OCI-LY7 (cell line): ENCODE measurements around the gene ZHX3. TPM values are rescaled to one million over a fixed set of nuclear protein-coding genes. Genes with fewer than 3 reads are reported as not detected.

ENCODE experiments used
- BruUV-seq: library from RNA; stranded (reverse); fragments of 400-500 nt; replicated peaks from 2 replicates; lab custom pipeline; 2021; lab: Mats Ljungman, UMichigan
- CTCF ChIA-PET: fragments of 300-600 bp; sonication (Branson Sonifier 250); formaldehyde crosslinking; loops from one replicate; lab custom pipeline; 2022; ENCODE audit warnings: antibody characterized with exemption; ENCODE audit not compliant: unreplicated experiment; lab: Charles Lee
- POLR2A ChIA-PET: fragments of 300-600 bp; sonication (Branson Sonifier 250); formaldehyde crosslinking; loops from one replicate; lab custom pipeline; 2022; ENCODE audit warnings: antibody characterized with exemption; lab: Charles Lee
- DNase-seq: peaks from one replicate; pipeline ENCODE4 v3.0.0-alpha.2; 2015; ENCODE audit warnings: low spot score
- H2AFZ ChIP-seq: fragments of 200-600 bp; sonication (generic), shearing (Covaris generic); 2 replicates; pipeline ENCODE4 v1.6.1; 2014; ENCODE audit warnings: mild to moderate bottlenecking, antibody characterized with exemption, low read length, moderate library complexity
- H3K27ac ChIP-seq: fragments of 200-600 bp; sonication (generic); 2 replicates; pipeline ENCODE4 v1.5.1; 2014; ENCODE audit warnings: mixed run types, low read depth, mild to moderate bottlenecking, moderate library complexity, low read length, inconsistent platforms; ENCODE audit not compliant: poor library complexity, severe bottlenecking
- H3K36me3 ChIP-seq: fragments of 200-600 bp; sonication (generic); 2 replicates; pipeline ENCODE4 v1.6.1; 2014; ENCODE audit warnings: mild to moderate bottlenecking, antibody characterized with exemption, low read length, moderate library complexity, mixed read lengths; ENCODE audit not compliant: insufficient read depth
- H3K4me1 ChIP-seq: fragments of 200-600 bp; sonication (generic); 2 replicates; pipeline ENCODE4 v1.5.1; 2014; ENCODE audit warnings: mild to moderate bottlenecking, low read length; ENCODE audit not compliant: insufficient read depth, poor library complexity, severe bottlenecking
- H3K4me2 ChIP-seq: fragments of 200-600 bp; sonication (generic); 2 replicates; pipeline ENCODE4 v1.6.1; 2014; ENCODE audit warnings: mild to moderate bottlenecking, low read length
- H3K4me3 ChIP-seq: fragments of 200-600 bp; sonication (generic); 2 replicates; pipeline ENCODE4 v1.5.1; 2014; ENCODE audit warnings: mild to moderate bottlenecking, low read depth, low read length; ENCODE audit not compliant: poor library complexity, severe bottlenecking
- H3K79me2 ChIP-seq: fragments of 200-600 bp; sonication (generic); 2 replicates; pipeline ENCODE4 v1.6.1; 2016; ENCODE audit warnings: low read depth, mild to moderate bottlenecking, low read length, moderate library complexity, mixed read lengths; ENCODE audit not compliant: insufficient read depth
- H3K9me2 ChIP-seq: fragments of 200-600 bp; sonication (generic); 2 replicates; pipeline ENCODE4 v1.6.1; 2016; ENCODE audit warnings: mild to moderate bottlenecking, low read length, mixed read lengths; ENCODE audit not compliant: insufficient read depth
- H3K9me3 ChIP-seq: fragments of 200-600 bp; sonication (generic); 2 replicates; pipeline ENCODE4 v1.6.1; 2014; ENCODE audit warnings: mild to moderate bottlenecking, mixed run types, low read length, mixed read lengths
- H4K20me1 ChIP-seq: fragments of 200-600 bp; sonication (generic); 2 replicates; pipeline ENCODE4 v1.6.1; 2014; ENCODE audit warnings: mild to moderate bottlenecking, antibody characterized with exemption, low read length, moderate library complexity, mixed read lengths; ENCODE audit not compliant: insufficient read depth
- CTCF ChIP-seq: fragments of 200-600 bp; sonication (generic); conservative IDR thresholded peaks from 2 replicates; pipeline ENCODE4 v1.5.1; 2014; ENCODE audit warnings: mild to moderate bottlenecking, antibody characterized with exemption, low read length, moderate library complexity, mixed read lengths
- EZH2phosphoT487 ChIP-seq: fragments of 200-600 bp; sonication (generic); IDR thresholded peaks from 2 replicates; pipeline ENCODE4 v1.6.1; 2018; ENCODE audit warnings: low read depth, borderline replicate concordance, mild to moderate bottlenecking, mixed run types, antibody characterized with exemption, low read length, moderate library complexity, mixed read lengths
- intact Hi-C: fragments of 100-400 bp; cut with micrococcal nuclease; formaldehyde crosslinking; loops from one replicate; pipeline ENCODE4 v1.10.0; 2022; ENCODE audit not compliant: unreplicated experiment
- total RNA-seq, 2 experiments: library from RNA; depleted of rRNA in 1 of 2; stranded (reverse); fragments of >200 nt in 1 of 2; shearing (Covaris generic) in 1 of 2; gene quantifications; 2 replicates each; pipeline ENCODE4 v1.2.3, GENCODE V29; 2014 to 2022

Gene ZHX3
- total RNA-seq, 2 experiments from 2014 or later, result 5.8 to 16.9 TPM

- ChIA-PET POLR2A (interaction anchor here (0.5 to 1.2 kb wide), 4 partner anchors 100 to 201 kb away, joined by 3 to 4 read pairs (median 3); no protein-coding TSS in a partner anchor), CTCF (interaction anchor here (0.6 to 1.1 kb wide), 2 partner anchors 202 to 535 kb away, joined by 3 to 4 read pairs; no protein-coding TSS in a partner anchor)
- Histone ChIP-seq H3K79me2 (peaks cover 36% of the 10 kb centered on the region), H4K20me1 (no peaks in the 10 kb centered on the region), H3K36me3 (no peaks in the 10 kb centered on the region), H3K4me2 (peak overlapping the region; percentile 65), H3K4me1 (peaks cover 50% of the 10 kb centered on the region), H3K4me3 (peak overlapping the region; percentile 74), H2AFZ (peak overlapping the region; percentile 54; the same call in 1 of the 2 replicates), H3K27ac (no peak overlapping the region), H3K9me2 (no peaks in the 10 kb centered on the region), H3K9me3 (no peaks in the 10 kb centered on the region)
- no peak for DNase-seq
- intact Hi-C loops, result loop anchor here (1.0 to 5.0 kb wide), 7 partner anchors 21 to 556 kb away; partner anchors contain the start of gene LPIN3
- TF ChIP-seq EZH2phosphoT487, result no peak
- TSS peak; percentile 64 for BruUV-seq
Measured at GRCh38 chr20:41135888-41136679, 181.4 kb downstream of the ZHX3 start.

GRCh38 chr20:41135187-41135887 lies 182.2 kb downstream of the ZHX3 start:
- Histone ChIP-seq H3K27ac (no peak overlapping the region), H3K9me2 (no peaks in the 10 kb centered on the region), H3K4me1 (peaks cover 43% of the 10 kb centered on the region), H4K20me1 (no peaks in the 10 kb centered on the region), H3K4me3 (no peak overlapping the region), H3K9me3 (no peaks in the 10 kb centered on the region), H2AFZ (no peak overlapping the region), H3K79me2 (peaks cover 29% of the 10 kb centered on the region), H3K4me2 (no peak overlapping the region), H3K36me3 (peaks cover 3% of the 10 kb centered on the region; the same call in 1 of the 2 replicates)
- CTCF ChIA-PET, result interaction anchor here (0.6 to 1.1 kb wide), 3 partner anchors 11 to 534 kb away, joined by 3 to 4 read pairs (median 3); no protein-coding TSS in a partner anchor
- peak; percentile 75 for DNase-seq
- POLR2A ChIA-PET, result interaction anchor here (0.6 to 1.4 kb wide), 4 partner anchors 102 to 227 kb away, joined by 4 to 7 read pairs (median 4); partner anchors contain the start of gene LPIN3
- intact Hi-C loops, result loop anchor here (1.0 to 5.0 kb wide), 4 partner anchors 21 to 557 kb away; partner anchors contain the start of gene LPIN3
- TF ChIP-seq CTCF (peak; percentile 97), EZH2phosphoT487 (no peak)
- no TSS peak for BruUV-seq
